Calu3 (cell line): ENCODE results near the gene SLC2A13. TPM values are rescaled to one million over a fixed set of nuclear protein-coding genes. Genes with fewer than 3 reads are reported as not detected.

Source experiments
- BruUV-seq: library from RNA; stranded (reverse); fragments of 400-500 nt; replicated peaks from 2 replicates; lab custom pipeline; 2021; lab: Mats Ljungman, UMichigan
- CTCF ChIA-PET: fragments of 300-600 bp; sonication (Branson Sonifier 250); formaldehyde crosslinking; loops from one replicate; lab custom pipeline; 2022; ENCODE audit warnings: antibody characterized with exemption; lab: Charles Lee
- DNase-seq: peaks from one replicate; pipeline ENCODE4 v3.0.0; 2022
- H3K27ac Mint-ChIP-seq: one replicate; pipeline ENCODE4 v1.8.0; 2022; ENCODE audit warnings: mixed read lengths; ENCODE audit not compliant: unreplicated experiment
- H3K27me3 Mint-ChIP-seq: one replicate; pipeline ENCODE4 v1.8.0; 2022; ENCODE audit warnings: mixed read lengths; ENCODE audit not compliant: unreplicated experiment
- H3K36me3 Mint-ChIP-seq: one replicate; pipeline ENCODE4 v1.8.0; 2022; ENCODE audit warnings: mild to moderate bottlenecking, moderate library complexity, mixed read lengths; ENCODE audit not compliant: insufficient read depth, unreplicated experiment
- H3K4me1 Mint-ChIP-seq: one replicate; pipeline ENCODE4 v1.8.0; 2022; ENCODE audit warnings: mild to moderate bottlenecking, low read depth, mixed read lengths; ENCODE audit not compliant: unreplicated experiment
- H3K4me3 Mint-ChIP-seq: one replicate; pipeline ENCODE4 v1.8.0; 2022; ENCODE audit warnings: mild to moderate bottlenecking, low read depth, moderate library complexity, mixed read lengths; ENCODE audit not compliant: unreplicated experiment
- H3K9me3 Mint-ChIP-seq: one replicate; pipeline ENCODE4 v1.8.0; 2022; ENCODE audit warnings: low read depth, mixed read lengths; ENCODE audit not compliant: unreplicated experiment
- intact Hi-C: fragments of 100-400 bp; cut with micrococcal nuclease; formaldehyde crosslinking; loops from one replicate; pipeline ENCODE4 v1.10.0; 2022; ENCODE audit not compliant: unreplicated experiment
- total RNA-seq: library from RNA; stranded (reverse); gene quantifications from 2 replicates; pipeline ENCODE4 v1.2.3, GENCODE V29; 2022
- TF ChIP-seq, protein P1 (sequence below): fragments of 200-600 bp; IDR thresholded peaks from one replicate; pipeline ENCODE4 v1.8.0; 2022; ENCODE audit warnings: antibody characterized with exemption; ENCODE audit not compliant: unreplicated experiment

SLC2A13 gene
- total RNA-seq, 1 experiment from 2014 or later: 9.4 TPM

DNA sequence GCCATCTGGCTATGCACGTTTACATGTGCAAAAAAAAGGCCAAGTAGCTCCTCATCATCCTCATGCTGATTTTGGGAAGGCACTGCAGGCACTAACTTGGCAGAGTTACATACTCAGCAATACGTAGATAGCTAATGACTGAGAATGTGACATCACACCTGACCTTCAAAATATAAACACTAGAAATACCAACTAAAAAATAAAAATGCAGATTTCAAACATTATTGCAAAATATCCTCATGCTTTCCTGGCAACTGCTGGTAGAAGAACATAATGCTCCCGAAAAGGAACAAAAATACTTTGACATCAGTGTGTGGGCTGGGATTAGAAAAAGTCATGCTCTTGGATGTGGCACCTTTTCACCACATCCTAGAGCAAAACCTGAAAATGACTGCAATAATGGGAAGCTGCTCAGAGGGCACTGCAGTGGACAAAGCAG, 333.0 kb downstream of the SLC2A13 start:
- Mint-ChIP-seq H3K9me3 (no peaks in the 10 kb centered on the region), H3K4me1 (peaks cover 12% of the 10 kb centered on the region), H3K4me3 (no peak overlapping the region), H3K27me3 (no peaks in the 10 kb centered on the region), H3K36me3 (no peaks in the 10 kb centered on the region), H3K27ac (no peak overlapping the region)
- intact Hi-C loops: no loop called here
- DNase-seq: no peak
- no TSS peak for BruUV-seq
- TF ChIP-seq, protein P1, sequence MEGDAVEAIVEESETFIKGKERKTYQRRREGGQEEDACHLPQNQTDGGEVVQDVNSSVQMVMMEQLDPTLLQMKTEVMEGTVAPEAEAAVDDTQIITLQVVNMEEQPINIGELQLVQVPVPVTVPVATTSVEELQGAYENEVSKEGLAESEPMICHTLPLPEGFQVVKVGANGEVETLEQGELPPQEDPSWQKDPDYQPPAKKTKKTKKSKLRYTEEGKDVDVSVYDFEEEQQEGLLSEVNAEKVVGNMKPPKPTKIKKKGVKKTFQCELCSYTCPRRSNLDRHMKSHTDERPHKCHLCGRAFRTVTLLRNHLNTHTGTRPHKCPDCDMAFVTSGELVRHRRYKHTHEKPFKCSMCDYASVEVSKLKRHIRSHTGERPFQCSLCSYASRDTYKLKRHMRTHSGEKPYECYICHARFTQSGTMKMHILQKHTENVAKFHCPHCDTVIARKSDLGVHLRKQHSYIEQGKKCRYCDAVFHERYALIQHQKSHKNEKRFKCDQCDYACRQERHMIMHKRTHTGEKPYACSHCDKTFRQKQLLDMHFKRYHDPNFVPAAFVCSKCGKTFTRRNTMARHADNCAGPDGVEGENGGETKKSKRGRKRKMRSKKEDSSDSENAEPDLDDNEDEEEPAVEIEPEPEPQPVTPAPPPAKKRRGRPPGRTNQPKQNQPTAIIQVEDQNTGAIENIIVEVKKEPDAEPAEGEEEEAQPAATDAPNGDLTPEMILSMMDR: no peak
- CTCF ChIA-PET: no interaction called here

DNA sequence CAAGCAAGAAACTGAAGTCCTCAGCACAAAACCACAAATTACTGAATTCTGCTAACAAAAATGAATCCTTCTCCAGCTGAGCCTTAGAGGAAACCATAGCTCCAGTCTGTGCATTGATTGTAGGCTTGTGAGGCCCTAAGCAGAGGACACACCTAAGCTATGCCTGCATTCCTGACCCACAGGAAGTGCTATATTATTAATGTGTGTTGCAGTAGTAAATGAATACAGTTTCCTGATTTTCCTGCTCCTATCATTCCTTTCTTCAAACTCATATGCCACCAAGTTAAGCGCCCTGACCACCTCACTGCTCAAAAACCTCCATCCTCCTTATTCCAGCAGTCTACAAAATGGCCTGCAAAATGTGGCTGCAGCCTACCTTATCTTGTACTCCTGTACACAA, 334.4 kb downstream of the SLC2A13 start:
- peak; percentile 2 for DNase-seq
- H3K4me1 Mint-ChIP-seq: peaks cover 12% of the 10 kb centered on the region
- no peaks in the 10 kb centered on the region for H3K27me3 Mint-ChIP-seq
- no peak overlapping the region for H3K4me3 Mint-ChIP-seq
- no TSS peak for BruUV-seq
- no peak overlapping the region for H3K27ac Mint-ChIP-seq
- TF ChIP-seq, protein P1: no peak
- intact Hi-C loops: no loop called here
- no peaks in the 10 kb centered on the region for H3K36me3 Mint-ChIP-seq
- CTCF ChIA-PET: no interaction called here
- H3K9me3 Mint-ChIP-seq: no peaks in the 10 kb centered on the region

DNA sequence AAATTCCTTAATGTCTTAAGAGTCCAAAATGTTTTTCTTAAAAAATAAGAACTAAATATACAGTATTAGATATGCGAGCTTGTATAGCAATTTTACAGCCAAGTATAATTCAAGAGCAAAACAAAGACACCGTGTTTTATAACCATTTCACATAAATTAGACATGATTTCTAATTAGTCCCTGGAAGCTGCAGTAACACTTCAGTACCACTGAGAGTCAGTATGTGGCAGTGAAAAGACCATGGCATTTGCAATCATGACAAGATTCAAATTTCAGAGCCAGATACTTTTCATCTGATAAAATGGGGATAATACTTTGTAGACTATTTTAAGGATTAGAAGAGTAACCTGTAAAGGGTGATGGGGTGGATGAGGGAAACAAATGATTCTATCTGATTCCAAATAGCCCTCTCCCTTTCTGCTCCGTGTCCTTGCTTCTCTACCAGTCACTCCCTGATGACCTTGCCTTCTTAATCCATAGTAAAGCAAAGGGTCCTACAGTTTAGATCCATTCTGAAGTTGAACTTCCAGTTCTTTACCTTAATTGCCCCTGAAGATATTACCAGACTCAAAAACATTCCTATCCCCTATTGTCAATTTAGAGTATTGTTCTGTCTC, 340.8 kb downstream of the SLC2A13 start:
- Mint-ChIP-seq H3K36me3 (no peaks in the 10 kb centered on the region), H3K9me3 (no peaks in the 10 kb centered on the region), H3K4me1 (no peaks in the 10 kb centered on the region), H3K4me3 (no peak overlapping the region), H3K27me3 (no peaks in the 10 kb centered on the region), H3K27ac (no peak overlapping the region)
- CTCF ChIA-PET: interaction anchor here (0.5 to 1.0 kb wide), 2 partner anchors 223 to 226 kb away, joined by 4 read pairs; no protein-coding TSS in a partner anchor
- peak; percentile 3 for DNase-seq
- TF ChIP-seq, protein P1: peak; percentile 36
- no TSS peak for BruUV-seq
- intact Hi-C loops: loop anchor here (1.0 to 5.0 kb wide), 3 partner anchors 225 to 547 kb away; partner anchors contain the start of gene SLC2A13

DNA sequence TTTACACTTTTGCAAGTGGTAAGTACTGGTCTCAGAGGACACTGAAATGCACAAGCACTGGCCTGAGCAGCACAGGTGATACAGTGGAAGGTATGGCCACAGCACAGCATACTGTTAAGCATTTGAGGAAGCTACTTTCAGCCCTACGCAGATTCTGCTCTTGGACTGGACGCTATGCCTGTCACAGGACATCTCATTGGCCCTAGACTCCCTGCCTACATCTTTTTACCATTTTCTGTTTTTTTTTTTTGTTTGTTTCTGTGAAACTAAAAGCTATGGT, 342.1 kb downstream of the SLC2A13 start:
- CTCF ChIA-PET: no interaction called here
- no peak overlapping the region for H3K27ac Mint-ChIP-seq
- BruUV-seq: no TSS peak
- no peak overlapping the region for H3K4me3 Mint-ChIP-seq
- H3K36me3 Mint-ChIP-seq: no peaks in the 10 kb centered on the region
- no peaks in the 10 kb centered on the region for H3K27me3 Mint-ChIP-seq
- intact Hi-C loops: loop anchor here (2.0 kb wide), 1 partner anchor 343 kb away; the partner anchor contains the start of gene SLC2A13
- no peak for DNase-seq
- TF ChIP-seq, protein P1: no peak
- no peaks in the 10 kb centered on the region for H3K9me3 Mint-ChIP-seq
- no peaks in the 10 kb centered on the region for H3K4me1 Mint-ChIP-seq
